ENCODE data around the gene TUBA8.

DNA sequence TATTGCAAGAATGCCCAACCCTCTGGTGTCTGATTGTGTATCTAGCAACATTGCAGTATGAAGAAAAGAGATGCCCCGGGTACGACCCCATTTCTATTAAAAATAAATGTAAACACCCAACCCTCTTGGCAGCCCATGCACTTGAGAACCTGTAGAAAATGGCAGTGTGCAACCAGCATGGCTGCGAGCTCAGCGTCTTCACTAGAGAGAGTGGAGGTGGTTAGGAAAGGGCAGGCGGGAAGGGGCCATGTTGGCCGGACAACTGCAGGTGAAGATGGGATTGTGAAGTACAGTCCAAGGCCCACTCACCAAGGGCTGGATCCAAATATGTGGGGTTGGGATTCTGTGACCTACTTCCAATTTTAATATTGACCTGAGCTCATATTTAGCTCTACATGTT is 16.9 kb upstream of the TUBA8 start:
- TF ChIP-seq EZH2 (IDR thresholded peaks at IDR 0.05; ENCODE audit: low read length) = no peak
- TF ChIP-seq, protein P1, sequence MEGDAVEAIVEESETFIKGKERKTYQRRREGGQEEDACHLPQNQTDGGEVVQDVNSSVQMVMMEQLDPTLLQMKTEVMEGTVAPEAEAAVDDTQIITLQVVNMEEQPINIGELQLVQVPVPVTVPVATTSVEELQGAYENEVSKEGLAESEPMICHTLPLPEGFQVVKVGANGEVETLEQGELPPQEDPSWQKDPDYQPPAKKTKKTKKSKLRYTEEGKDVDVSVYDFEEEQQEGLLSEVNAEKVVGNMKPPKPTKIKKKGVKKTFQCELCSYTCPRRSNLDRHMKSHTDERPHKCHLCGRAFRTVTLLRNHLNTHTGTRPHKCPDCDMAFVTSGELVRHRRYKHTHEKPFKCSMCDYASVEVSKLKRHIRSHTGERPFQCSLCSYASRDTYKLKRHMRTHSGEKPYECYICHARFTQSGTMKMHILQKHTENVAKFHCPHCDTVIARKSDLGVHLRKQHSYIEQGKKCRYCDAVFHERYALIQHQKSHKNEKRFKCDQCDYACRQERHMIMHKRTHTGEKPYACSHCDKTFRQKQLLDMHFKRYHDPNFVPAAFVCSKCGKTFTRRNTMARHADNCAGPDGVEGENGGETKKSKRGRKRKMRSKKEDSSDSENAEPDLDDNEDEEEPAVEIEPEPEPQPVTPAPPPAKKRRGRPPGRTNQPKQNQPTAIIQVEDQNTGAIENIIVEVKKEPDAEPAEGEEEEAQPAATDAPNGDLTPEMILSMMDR (optimal IDR thresholded peaks at IDR 0.05 in 1 of 3, IDR thresholded peaks at IDR 0.05 in 1 of 3, conservative IDR thresholded peaks at IDR 0.05 in 1 of 3; ENCODE audit: extremely low read depth in 1 of 3, insufficient read depth in 2 of 3, low read length in 3 of 3) = no peak
